Aorta (tissue), 5 donors: ENCODE measurements around the gene TMPRSS2. TPM values are rescaled to one million over a fixed set of nuclear protein-coding genes. Genes with fewer than 3 reads are reported as not detected.
A peak's percentile ranks its signal among the peaks of the same experiment; 100 is the strongest.

Experiments used
- ATAC-seq: fragments of 200-7000 bp; cut with Tn5 transposase; one replicate; pipeline ENCODE4 v1.9.1; 2022; ENCODE audit warnings: moderate library complexity; ENCODE audit not compliant: low FRiP score
- DNase-seq, 2 donors: peaks; one replicate each; pipeline ENCODE4 v3.0.0-alpha.2; 2020
- H3K27ac ChIP-seq, 2 donors: one replicate each; pipeline ENCODE4 v1.5.1; 2013; ENCODE audit warnings: low read length in 2 of 2, mild to moderate bottlenecking in 2 of 2, moderate library complexity in 2 of 2, control low read depth in 1 of 2, inconsistent platforms in 1 of 2, low read depth in 1 of 2
- H3K27me3 ChIP-seq, 2 donors: one replicate each; pipeline ENCODE4 v1.6.1; 2013; ENCODE audit warnings: control low read depth in 1 of 2, low read length in 1 of 2, mild to moderate bottlenecking in 1 of 2, moderate library complexity in 1 of 2; ENCODE audit not compliant: insufficient read depth in 2 of 2, control insufficient read depth in 1 of 2
- H3K36me3 ChIP-seq, 2 donors: one replicate each; pipeline ENCODE4 v1.6.1; 2013; ENCODE audit warnings: control low read depth in 1 of 2, low read length in 1 of 2, mild to moderate bottlenecking in 1 of 2; ENCODE audit not compliant: insufficient read depth in 2 of 2, control insufficient read depth in 1 of 2
- H3K4me1 ChIP-seq, 2 donors: one replicate each; pipeline ENCODE4 v1.6.1; 2013; ENCODE audit warnings: low read length in 2 of 2, control low read depth in 1 of 2, mild to moderate bottlenecking in 1 of 2, moderate library complexity in 1 of 2; ENCODE audit not compliant: insufficient read depth in 2 of 2, control insufficient read depth in 1 of 2
- H3K4me3 ChIP-seq, 2 donors: one replicate each; pipeline ENCODE4 v1.5.1; 2013; ENCODE audit warnings: low read length in 2 of 2, control low read depth in 1 of 2, mild to moderate bottlenecking in 1 of 2
- H3K9me3 ChIP-seq: one replicate; pipeline ENCODE4 v1.6.1; 2013; ENCODE audit warnings: mild to moderate bottlenecking, low read length; ENCODE audit not compliant: control insufficient read depth
- WGBS, 2 donors: extraction: QIAGEN DNeasy Blood & Tissue Kit; methylation state at CpG; one replicate each; pipeline ENCODE4 v1.1.7; 2013; 5-methylcytosine and 5-hydroxymethylcytosine counted together
- intact Hi-C, 2 donors: fragments of 100-400 bp; cut with DNase I; formaldehyde crosslinking; loops; one replicate each; pipeline versions ENCODE4 v1.14.2 to v1.15.0; 2022
- polyA plus RNA-seq, 2 donors: library from polyadenylated mRNA; stranded (reverse); fragments of 200-250 nt; gene quantifications; one replicate each; pipeline ENCODE4 v1.2.3, GENCODE V29; 2013
- total RNA-seq, 2 donors: library from RNA; stranded (reverse); fragmentation: NEBNext Ultra II Directional; extraction: Animal tissue kit (Norgen Biotek cat#: 25700); gene quantifications; one replicate each; pipeline ENCODE4 v1.2.1, GENCODE V29; 2021
- donor health status: healthy with polysubstance abuse.
- donor health status: Bipolar disorder and iron deficiency.
- donor health status: DM: no; HTN: no; CAD: no.
- donor health status: DM: no; HTN: no; CAD: no.
- donor health status: DM: yes; HTN: yes; CAD: no.

The TMPRSS2 gene
- total and polyA plus RNA-seq, 4 donors = 0.10 to 10.4 TPM; not detected in 2

GRCh38 chr21:41482301-41482700 lies 25.7 kb downstream of the TMPRSS2 start:
- Histone ChIP-seq H3K4me1 (peaks cover 0 to 4% of the 10 kb centered on the region in 2 donors), H3K27me3 (no peaks in the 10 kb centered on the region), H3K4me3 (no peak overlapping the region), H3K27ac (no peak overlapping the region), H3K9me3 (no peaks in the 10 kb centered on the region), H3K36me3 (no peaks in the 10 kb centered on the region)
- ATAC-seq = no peak
- DNase-seq = no peak
- 34 to 42% methylated on average over 6 of the region's 6 CpGs for WGBS, 2 donors
- intact Hi-C loops = no loop called here

GRCh38 chr21:41481191-41481590 lies 26.8 kb downstream of the TMPRSS2 start:
- no peak overlapping the region for H3K27ac ChIP-seq
- H3K27me3 ChIP-seq = no peaks in the 10 kb centered on the region
- H3K9me3 ChIP-seq = no peaks in the 10 kb centered on the region
- H3K36me3 ChIP-seq = no peaks in the 10 kb centered on the region
- H3K4me1 ChIP-seq = peaks cover 0 to 3% of the 10 kb centered on the region in 2 donors
- 68 to 71% methylated on average over 8 of the region's 8 CpGs for WGBS, 2 donors
- DNase-seq = no peak
- ATAC-seq = no peak
- H3K4me3 ChIP-seq = no peak overlapping the region
- intact Hi-C loops = no loop called here

GRCh38 chr21:41480086-41480690 lies 27.8 kb downstream of the TMPRSS2 start:
- Histone ChIP-seq H3K4me3 (no peak overlapping the region), H3K27ac (no peak overlapping the region), H3K9me3 (no peaks in the 10 kb centered on the region), H3K27me3 (no peaks in the 10 kb centered on the region), H3K4me1 (no peaks in the 10 kb centered on the region), H3K36me3 (no peaks in the 10 kb centered on the region)
- DNase-seq (peak in 1 of 2 donors; percentile 40), ATAC-seq (no peak)
- WGBS, 2 donors = 82 to 84% methylated on average over 17 of the region's 17 CpGs
- intact Hi-C loops = no loop called here

- ATAC-seq (no peak), DNase-seq (peak in 1 of 2 donors; percentile 35)
- Histone ChIP-seq H3K27ac (no peak overlapping the region), H3K4me1 (no peaks in the 10 kb centered on the region), H3K4me3 (no peak overlapping the region), H3K27me3 (no peaks in the 10 kb centered on the region), H3K9me3 (no peaks in the 10 kb centered on the region), H3K36me3 (no peaks in the 10 kb centered on the region)
- WGBS, 2 donors = 54 to 65% methylated on average over 8 of the region's 8 CpGs
- intact Hi-C loops = no loop called here
Observed at GRCh38 chr21:41479686-41480085, 28.3 kb downstream of the TMPRSS2 start.

- DNase-seq (peak in 1 of 2 donors; percentile 26), ATAC-seq (no peak)
- Histone ChIP-seq H3K9me3 (no peaks in the 10 kb centered on the region), H3K4me3 (no peak overlapping the region), H3K27me3 (no peaks in the 10 kb centered on the region), H3K27ac (no peak overlapping the region), H3K36me3 (no peaks in the 10 kb centered on the region), H3K4me1 (no peaks in the 10 kb centered on the region)
- intact Hi-C loops = no loop called here
- 73 to 81% methylated on average over 11 of the region's 11 CpGs for WGBS, 2 donors
Observed at GRCh38 chr21:41478319-41479177, 29.4 kb downstream of the TMPRSS2 start.

GRCh38 chr21:41477641-41478318 lies 30.2 kb downstream of the TMPRSS2 start:
- Histone ChIP-seq H3K36me3 (no peaks in the 10 kb centered on the region), H3K27ac (no peak overlapping the region), H3K9me3 (no peaks in the 10 kb centered on the region), H3K4me3 (no peak overlapping the region), H3K4me1 (no peaks in the 10 kb centered on the region), H3K27me3 (no peaks in the 10 kb centered on the region)
- WGBS, 2 donors = 24 to 32% methylated on average over 15 of the region's 15 CpGs
- ATAC-seq (no peak), DNase-seq (no peak)
- intact Hi-C loops = no loop called here

GRCh38 chr21:41475714-41476420 lies 32.1 kb downstream of the TMPRSS2 start:
- WGBS, 2 donors = 78 to 84% methylated on average over 15 of the region's 15 CpGs
- no peaks in the 10 kb centered on the region for H3K9me3 ChIP-seq
- DNase-seq (peak in 1 of 2 donors; percentile 34), ATAC-seq (no peak)
- H3K4me3 ChIP-seq = no peak overlapping the region
- H3K4me1 ChIP-seq = no peaks in the 10 kb centered on the region
- H3K27ac ChIP-seq = no peak overlapping the region
- intact Hi-C loops = no loop called here
- no peaks in the 10 kb centered on the region for H3K36me3 ChIP-seq
- H3K27me3 ChIP-seq = no peaks in the 10 kb centered on the region

- 81 to 85% methylated on average over 33 of the region's 33 CpGs for WGBS, 2 donors
- H3K27me3 ChIP-seq = no peaks in the 10 kb centered on the region
- H3K4me3 ChIP-seq = no peak overlapping the region
- no peak for ATAC-seq
- no peaks in the 10 kb centered on the region for H3K4me1 ChIP-seq
- no peak for DNase-seq
- no peak overlapping the region for H3K27ac ChIP-seq
- no peaks in the 10 kb centered on the region for H3K9me3 ChIP-seq
- intact Hi-C loops = no loop called here
- no peaks in the 10 kb centered on the region for H3K36me3 ChIP-seq
Observed at GRCh38 chr21:41472753-41473548, 35.0 kb downstream of the TMPRSS2 start.
